Measurements from ENCODE around the gene CGAS. TPM values are rescaled to one million over a fixed set of nuclear protein-coding genes. Genes with fewer than 3 reads are reported as not detected.
A peak's percentile ranks its signal among the peaks of the same experiment; 100 is the strongest.

CGAS gene
- polyA plus RNA-seq, 1 donor from 2014 or later: 0.53 TPM

GRCh38 chr6:73471686-73472290 is 19.7 kb upstream of the CGAS start:
- no peaks in the 10 kb centered on the region for H3K27me3 ChIP-seq (ENCODE audit: insufficient read depth, low read depth, low read length)
- H2AFZ ChIP-seq (ENCODE audit: low read depth, low read length): no peak overlapping the region
- no peaks in the 10 kb centered on the region for H3K9me3 ChIP-seq (ENCODE audit: low read length)
- no peaks in the 10 kb centered on the region for H3K79me2 ChIP-seq (replicated peaks; ENCODE audit: insufficient read depth, low read length)
- H3K4me2 ChIP-seq (ENCODE audit: low read length): no peak overlapping the region
- no peaks in the 10 kb centered on the region for H4K20me1 ChIP-seq (ENCODE audit: insufficient read depth)
- no peaks in the 10 kb centered on the region for H3K36me3 ChIP-seq (ENCODE audit: insufficient read depth, low read length)
- H3K4me3 ChIP-seq (ENCODE audit: low read length): no peak overlapping the region
- no peaks in the 10 kb centered on the region for H3K9me2 ChIP-seq (ENCODE audit: insufficient read depth, low read length)
- H3K27ac ChIP-seq (ENCODE audit: low read length): no peak overlapping the region
- TF ChIP-seq EZH2 (IDR thresholded peaks at IDR 0.05; ENCODE audit: borderline replicate concordance, insufficient read depth, low read length, poor library complexity, severe bottlenecking) (no peak), EP300 (conservative IDR thresholded peaks at IDR 0.05; ENCODE audit: poor library complexity, severe bottlenecking) (no peak), REST (IDR thresholded peaks at IDR 0.05; ENCODE audit: borderline replicate concordance) (no peak), RAD21 (conservative IDR thresholded peaks at IDR 0.05) (no peak), MXI1 (conservative IDR thresholded peaks at IDR 0.05; ENCODE audit: poor library complexity, severe bottlenecking) (no peak), CTCF (IDR thresholded peaks at IDR 0.05; ENCODE audit: poor library complexity, severe bottlenecking) (no peak), TAF1 (IDR thresholded peaks at IDR 0.05; ENCODE audit: low read depth) (no peak), SMC3 (conservative IDR thresholded peaks at IDR 0.05; ENCODE audit: poor library complexity) (no peak), POLR2AphosphoS5 (IDR thresholded peaks at IDR 0.05) (no peak)
- no peak overlapping the region for H3K9ac ChIP-seq (ENCODE audit: low read length)
- H3F3A ChIP-seq (ENCODE audit: insufficient read depth, low read length, poor library complexity, severe bottlenecking): no peaks in the 10 kb centered on the region

GRCh38 chr6:73461537-73462350 is 9.6 kb upstream of the CGAS start, which contains the start of gene MTO1:
TSS of gene MTO1 (plus strand) at chr6:73461737. CDS start at chr6:73461855, 118 bp downstream.
- Histone ChIP-seq H3K4me3 (ENCODE audit: low read length) (peak within 1 kb of the TSS; percentile 88), H3F3A (ENCODE audit: insufficient read depth, low read length, poor library complexity, severe bottlenecking) (no peaks in the 10 kb centered on the region), H3K79me2 (replicated peaks; ENCODE audit: insufficient read depth, low read length) (peaks cover 4% of the 10 kb centered on the region), H3K36me3 (ENCODE audit: insufficient read depth, low read length) (no peaks in the 10 kb centered on the region), H3K9ac (ENCODE audit: low read length) (peak within 1 kb of the TSS; percentile 78), H3K4me2 (ENCODE audit: low read length) (peak within 1 kb of the TSS; percentile 28), H3K27ac (ENCODE audit: low read length) (peak within 1 kb of the TSS; percentile 80), H2AFZ (ENCODE audit: low read depth, low read length) (peak within 1 kb of the TSS; percentile 76), H4K20me1 (ENCODE audit: insufficient read depth) (no peaks in the 10 kb centered on the region), H3K27me3 (ENCODE audit: insufficient read depth, low read depth, low read length) (no peaks in the 10 kb centered on the region), H3K9me3 (ENCODE audit: low read length) (no peaks in the 10 kb centered on the region), H3K9me2 (ENCODE audit: insufficient read depth, low read length) (no peaks in the 10 kb centered on the region)
- TF ChIP-seq POLR2AphosphoS5 (IDR thresholded peaks at IDR 0.05): peak; percentile 75
- TF ChIP-seq EZH2 (IDR thresholded peaks at IDR 0.05; ENCODE audit: borderline replicate concordance, insufficient read depth, low read length, poor library complexity, severe bottlenecking): no peak
- peak; percentile 93 for TF ChIP-seq MXI1 (conservative IDR thresholded peaks at IDR 0.05; ENCODE audit: poor library complexity, severe bottlenecking)
- no peak for TF ChIP-seq CTCF (IDR thresholded peaks at IDR 0.05; ENCODE audit: poor library complexity, severe bottlenecking)
- peak; percentile 66 for TF ChIP-seq TAF1 (IDR thresholded peaks at IDR 0.05; ENCODE audit: low read depth)
- peak; percentile 70 for TF ChIP-seq REST (IDR thresholded peaks at IDR 0.05; ENCODE audit: borderline replicate concordance)
- peak; percentile 15 for TF ChIP-seq RAD21 (conservative IDR thresholded peaks at IDR 0.05)
